Brain microvascular endothelial cell (primary cell): ENCODE results near the gene CNOT6.

Experiments used
- DNase-seq: peaks from one replicate; pipeline ENCODE4 v3.0.0-alpha.2; 2020
- H3K27ac ChIP-seq: fragments of 250-450 bp; sonication (Bioruptor Pico); 2 replicates; pipeline ENCODE4 v1.5.1; 2020; ENCODE audit warnings: mild to moderate bottlenecking, moderate library complexity
- H3K27me3 ChIP-seq: fragments of 250-450 bp; sonication (Bioruptor Pico); replicated peaks from 2 replicates; pipeline ENCODE4 v1.5.1; 2020; ENCODE audit warnings: mild to moderate bottlenecking
- H3K36me3 ChIP-seq: fragments of 250-450 bp; sonication (Bioruptor Pico); replicated peaks from 2 replicates; pipeline ENCODE4 v1.5.1; 2020; ENCODE audit warnings: mild to moderate bottlenecking
- H3K4me3 ChIP-seq: 2 replicates; pipeline ENCODE4 v1.5.1; 2011; ENCODE audit warnings: low read depth, mild to moderate bottlenecking, control low read depth, low read length, moderate library complexity
- in situ Hi-C: cut with HindIII; loops from 2 replicates; pipeline ENCODE4 v1.10.0; 2017; ENCODE audit warnings: low sequenced_read_pairs, low pct_ligation_motif_present
- TF ChIP-seq, protein P1 (sequence below): IDR thresholded peaks from 2 replicates; pipeline ENCODE4 v1.5.1; 2011; ENCODE audit warnings: low read depth, mild to moderate bottlenecking, moderate library complexity, low read length, control low read depth, inconsistent platforms; ENCODE audit errors: missing control alignments

Gene CNOT6

GRCh38 chr5:180595046-180595379 lies 100.8 kb downstream of the CNOT6 start:
- in situ Hi-C loops = no loop called here
- Histone ChIP-seq H3K4me3 (no peak overlapping the region), H3K27ac (no peak overlapping the region), H3K27me3 (peaks cover 26% of the 10 kb centered on the region), H3K36me3 (no peaks in the 10 kb centered on the region)
- no peak for DNase-seq
- TF ChIP-seq, protein P1, sequence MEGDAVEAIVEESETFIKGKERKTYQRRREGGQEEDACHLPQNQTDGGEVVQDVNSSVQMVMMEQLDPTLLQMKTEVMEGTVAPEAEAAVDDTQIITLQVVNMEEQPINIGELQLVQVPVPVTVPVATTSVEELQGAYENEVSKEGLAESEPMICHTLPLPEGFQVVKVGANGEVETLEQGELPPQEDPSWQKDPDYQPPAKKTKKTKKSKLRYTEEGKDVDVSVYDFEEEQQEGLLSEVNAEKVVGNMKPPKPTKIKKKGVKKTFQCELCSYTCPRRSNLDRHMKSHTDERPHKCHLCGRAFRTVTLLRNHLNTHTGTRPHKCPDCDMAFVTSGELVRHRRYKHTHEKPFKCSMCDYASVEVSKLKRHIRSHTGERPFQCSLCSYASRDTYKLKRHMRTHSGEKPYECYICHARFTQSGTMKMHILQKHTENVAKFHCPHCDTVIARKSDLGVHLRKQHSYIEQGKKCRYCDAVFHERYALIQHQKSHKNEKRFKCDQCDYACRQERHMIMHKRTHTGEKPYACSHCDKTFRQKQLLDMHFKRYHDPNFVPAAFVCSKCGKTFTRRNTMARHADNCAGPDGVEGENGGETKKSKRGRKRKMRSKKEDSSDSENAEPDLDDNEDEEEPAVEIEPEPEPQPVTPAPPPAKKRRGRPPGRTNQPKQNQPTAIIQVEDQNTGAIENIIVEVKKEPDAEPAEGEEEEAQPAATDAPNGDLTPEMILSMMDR = no peak

DNA sequence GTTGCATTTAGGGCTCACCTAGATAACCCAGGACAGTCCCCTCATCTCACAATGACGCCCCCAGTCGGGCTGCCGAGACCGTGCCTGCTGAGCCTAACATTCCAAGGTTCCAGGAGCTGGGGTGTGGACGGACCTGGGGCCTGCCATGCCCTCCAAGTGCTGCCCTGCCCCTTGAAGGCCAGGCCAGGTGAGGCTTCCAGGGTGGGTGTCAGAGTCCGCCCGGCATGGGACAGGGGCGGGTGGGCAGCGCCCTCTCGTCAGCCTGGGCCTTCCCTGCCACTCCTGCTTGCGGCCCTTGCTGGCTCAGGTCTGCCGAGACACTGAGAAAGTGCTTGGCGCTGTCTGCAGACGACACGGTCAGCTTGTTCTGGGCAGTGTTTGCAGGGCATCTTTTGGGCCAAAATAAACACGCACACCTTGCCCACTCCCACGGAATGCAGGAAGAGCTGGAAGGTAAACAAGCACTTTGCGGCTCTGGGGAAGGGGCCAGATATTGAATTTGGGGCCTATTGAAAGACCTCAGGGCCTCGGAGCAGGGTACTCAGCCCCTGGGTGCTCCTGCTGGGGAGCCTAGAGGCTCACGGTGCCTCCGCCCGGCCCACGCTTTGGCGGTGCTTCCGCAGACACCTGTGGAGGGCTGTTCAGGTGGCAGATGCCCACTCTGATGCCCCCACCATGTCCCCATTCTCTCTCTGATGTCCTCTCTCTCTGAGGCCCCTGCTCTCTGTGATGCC lies 101.4 kb downstream of the CNOT6 start:
- Histone ChIP-seq H3K4me3 (no peak overlapping the region), H3K27ac (no peak overlapping the region), H3K27me3 (peaks cover 20% of the 10 kb centered on the region), H3K36me3 (no peaks in the 10 kb centered on the region)
- in situ Hi-C loops = no loop called here
- TF ChIP-seq, protein P1 = no peak
- DNase-seq = no peak

GRCh38 chr5:180596115-180596667 lies 102.0 kb downstream of the CNOT6 start:
- TF ChIP-seq, protein P1 = no peak
- DNase-seq = no peak
- in situ Hi-C loops = no loop called here
- Histone ChIP-seq H3K4me3 (no peak overlapping the region), H3K36me3 (no peaks in the 10 kb centered on the region), H3K27me3 (peaks cover 14% of the 10 kb centered on the region), H3K27ac (no peak overlapping the region)

DNA sequence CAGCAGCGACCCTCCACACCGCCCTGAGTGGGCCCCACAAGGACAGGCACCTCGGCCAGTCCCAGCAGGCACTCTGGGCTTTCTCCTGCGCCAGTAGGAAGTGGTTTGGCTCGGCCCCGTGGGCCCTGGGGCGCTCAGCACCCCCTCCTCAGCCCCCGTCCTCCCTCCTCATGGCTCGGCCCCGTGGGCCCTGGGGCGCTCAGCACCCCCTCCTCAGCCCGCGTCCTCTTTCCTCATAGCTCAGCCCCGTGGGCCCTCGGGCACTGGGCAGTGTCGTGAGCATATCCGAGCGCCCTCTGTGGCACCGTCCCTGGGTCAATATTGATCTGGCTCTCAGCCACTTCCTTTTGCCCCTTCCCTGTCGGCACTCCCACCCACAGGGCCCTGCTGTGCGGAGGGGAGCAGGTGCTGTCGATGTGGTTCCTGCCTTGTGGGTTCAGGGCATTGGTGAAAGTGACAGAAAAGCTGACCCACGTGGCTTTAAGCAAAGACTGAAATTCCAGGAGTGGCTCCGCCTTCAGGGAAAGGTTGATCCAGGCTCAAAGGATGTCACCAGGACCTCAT lies 102.6 kb downstream of the CNOT6 start:
- no peaks in the 10 kb centered on the region for H3K36me3 ChIP-seq
- H3K27me3 ChIP-seq = peaks cover 8% of the 10 kb centered on the region
- no peak overlapping the region for H3K27ac ChIP-seq
- no peak for DNase-seq
- in situ Hi-C loops = no loop called here
- H3K4me3 ChIP-seq = no peak overlapping the region
- TF ChIP-seq, protein P1 = no peak

DNA sequence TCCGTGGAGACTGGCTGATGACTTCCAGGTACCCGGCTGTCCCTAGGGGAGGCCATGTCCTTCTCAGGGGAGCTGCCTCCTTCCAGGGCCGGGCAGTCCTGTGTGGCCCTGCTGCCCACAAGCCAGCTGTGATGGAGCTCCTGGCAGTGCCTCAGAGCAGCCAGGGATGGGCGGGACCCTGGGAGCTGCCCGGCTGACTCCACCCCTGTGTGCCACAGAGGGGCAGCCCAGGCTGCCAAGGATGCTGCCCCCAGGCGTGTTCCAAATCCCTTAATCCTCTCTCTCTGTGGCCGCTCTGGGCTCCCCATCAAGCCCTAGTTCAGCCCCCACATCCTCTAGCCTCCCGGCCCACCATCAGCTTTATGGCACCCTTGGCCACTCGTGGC lies 104.1 kb downstream of the CNOT6 start:
- TF ChIP-seq, protein P1 = no peak
- in situ Hi-C loops = no loop called here
- Histone ChIP-seq H3K27ac (no peak overlapping the region), H3K36me3 (no peaks in the 10 kb centered on the region), H3K4me3 (no peak overlapping the region), H3K27me3 (peaks cover 2% of the 10 kb centered on the region)
- no peak for DNase-seq
